ENCODE measurements around the gene HYLS1.

DNA sequence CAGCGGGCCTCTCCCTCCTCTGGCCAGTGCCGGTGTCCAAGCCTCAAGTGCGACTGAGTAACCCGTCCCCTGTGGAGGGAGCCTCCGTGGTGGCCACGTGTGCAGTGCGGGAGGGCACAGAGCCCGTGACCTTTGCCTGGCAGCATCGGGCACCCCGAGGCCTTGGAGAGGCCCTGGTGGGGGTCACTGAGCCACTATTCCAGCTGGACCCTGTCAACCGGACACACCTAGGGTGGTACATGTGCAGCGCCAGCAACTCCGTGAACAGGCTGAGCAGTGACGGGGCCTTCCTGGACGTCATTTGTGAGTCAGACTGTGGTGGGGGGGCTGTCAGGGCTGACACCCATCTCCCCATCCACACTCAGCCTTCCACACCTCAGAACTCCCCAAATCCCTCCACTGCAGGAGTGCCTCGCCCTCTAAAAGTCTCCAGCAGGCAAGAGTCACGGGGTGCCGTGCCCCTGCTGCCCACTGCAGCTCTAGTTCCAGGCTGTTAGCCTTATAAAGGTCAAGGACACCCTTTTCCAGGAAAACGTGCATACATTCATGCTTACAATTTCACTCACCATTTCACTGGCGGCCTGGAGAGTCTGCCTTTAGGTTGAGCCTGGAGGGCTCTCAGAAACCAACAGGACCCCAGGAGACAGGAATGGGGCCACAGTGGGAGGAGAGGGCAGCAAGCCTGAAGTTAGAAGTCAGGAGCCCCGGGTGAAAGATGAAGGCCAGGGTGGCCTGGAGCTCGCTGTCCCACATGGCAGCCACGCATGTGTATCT, 61.0 kb downstream of the HYLS1 start:
- TF ChIP-seq POLR2A (IDR thresholded peaks at IDR 0.05; ENCODE audit: low read depth, low read length) (no peak), NFIC (IDR thresholded peaks at IDR 0.05; ENCODE audit: low read depth, low read length) (no peak), CHD2 (IDR thresholded peaks at IDR 0.05; ENCODE audit: borderline replicate concordance, low read depth, low read length) (no peak), SP1 (IDR thresholded peaks at IDR 0.05; ENCODE audit: low read depth, low read length) (no peak), SREBF2 (IDR thresholded peaks at IDR 0.05; ENCODE audit: low read length) (no peak), FOXM1 (IDR thresholded peaks at IDR 0.05; ENCODE audit: low read depth, low read length) (no peak), MXI1 (IDR thresholded peaks at IDR 0.05; ENCODE audit: low read depth, low read length) (no peak), POLR2AphosphoS5 (IDR thresholded peaks at IDR 0.05; ENCODE audit: low read length) (no peak), PAX8 (IDR thresholded peaks at IDR 0.05) (no peak), EZH2 (IDR thresholded peaks at IDR 0.05; ENCODE audit: borderline replicate concordance, control insufficient read depth, low read depth, low read length) (no peak)
- TF ChIP-seq, protein P1, sequence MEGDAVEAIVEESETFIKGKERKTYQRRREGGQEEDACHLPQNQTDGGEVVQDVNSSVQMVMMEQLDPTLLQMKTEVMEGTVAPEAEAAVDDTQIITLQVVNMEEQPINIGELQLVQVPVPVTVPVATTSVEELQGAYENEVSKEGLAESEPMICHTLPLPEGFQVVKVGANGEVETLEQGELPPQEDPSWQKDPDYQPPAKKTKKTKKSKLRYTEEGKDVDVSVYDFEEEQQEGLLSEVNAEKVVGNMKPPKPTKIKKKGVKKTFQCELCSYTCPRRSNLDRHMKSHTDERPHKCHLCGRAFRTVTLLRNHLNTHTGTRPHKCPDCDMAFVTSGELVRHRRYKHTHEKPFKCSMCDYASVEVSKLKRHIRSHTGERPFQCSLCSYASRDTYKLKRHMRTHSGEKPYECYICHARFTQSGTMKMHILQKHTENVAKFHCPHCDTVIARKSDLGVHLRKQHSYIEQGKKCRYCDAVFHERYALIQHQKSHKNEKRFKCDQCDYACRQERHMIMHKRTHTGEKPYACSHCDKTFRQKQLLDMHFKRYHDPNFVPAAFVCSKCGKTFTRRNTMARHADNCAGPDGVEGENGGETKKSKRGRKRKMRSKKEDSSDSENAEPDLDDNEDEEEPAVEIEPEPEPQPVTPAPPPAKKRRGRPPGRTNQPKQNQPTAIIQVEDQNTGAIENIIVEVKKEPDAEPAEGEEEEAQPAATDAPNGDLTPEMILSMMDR (IDR thresholded peaks at IDR 0.05 in 2 of 3, conservative IDR thresholded peaks at IDR 0.05 in 1 of 3; ENCODE audit: control insufficient read depth in 2 of 3, extremely low read depth in 1 of 3, insufficient read depth in 1 of 3, low read depth in 3 of 3, low read length in 3 of 3): no peak
- TF ChIP-seq, protein P2, sequence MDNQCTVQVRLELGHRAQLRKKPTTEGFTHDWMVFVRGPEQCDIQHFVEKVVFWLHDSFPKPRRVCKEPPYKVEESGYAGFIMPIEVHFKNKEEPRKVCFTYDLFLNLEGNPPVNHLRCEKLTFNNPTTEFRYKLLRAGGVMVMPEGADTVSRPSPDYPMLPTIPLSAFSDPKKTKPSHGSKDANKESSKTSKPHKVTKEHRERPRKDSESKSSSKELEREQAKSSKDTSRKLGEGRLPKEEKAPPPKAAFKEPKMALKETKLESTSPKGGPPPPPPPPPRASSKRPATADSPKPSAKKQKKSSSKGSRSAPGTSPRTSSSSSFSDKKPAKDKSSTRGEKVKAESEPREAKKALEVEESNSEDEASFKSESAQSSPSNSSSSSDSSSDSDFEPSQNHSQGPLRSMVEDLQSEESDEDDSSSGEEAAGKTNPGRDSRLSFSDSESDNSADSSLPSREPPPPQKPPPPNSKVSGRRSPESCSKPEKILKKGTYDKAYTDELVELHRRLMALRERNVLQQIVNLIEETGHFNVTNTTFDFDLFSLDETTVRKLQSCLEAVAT (IDR thresholded peaks at IDR 0.05): no peak
